ENCODE data around the gene MYOM3. TPM values are rescaled to one million over a fixed set of nuclear protein-coding genes. Genes with fewer than 3 reads are reported as not detected.
"Not testable (repeated sequence)": the region's sequence is repeated elsewhere in the genome, so short reads cannot be mapped to it uniquely, and the experiment has no call there.

The MYOM3 gene
- total RNA-seq, 1 donor from 2014 or later = 0.69 TPM

- Histone ChIP-seq H3K4me3 (no peak overlapping the region), H3K36me3 (no peaks in the 10 kb centered on the region), H3K9me3 (no peaks in the 10 kb centered on the region), H3K27ac (no peak overlapping the region), H3K4me1 (no peaks in the 10 kb centered on the region), H3K27me3 (no peaks in the 10 kb centered on the region)
- intact Hi-C loops (cut with DNase I) = no loop called here
- DNase-seq (peak; percentile 4), ATAC-seq (no peak)
- TF ChIP-seq CTCF (IDR thresholded peaks at IDR 0.05) = no peak
These were observed 68.4 kb downstream of the MYOM3 start for GRCh38 chr1:24043345-24044032.

GRCh38 chr1:24042315-24042714 lies 69.6 kb downstream of the MYOM3 start:
- Histone ChIP-seq H3K36me3 (no peaks in the 10 kb centered on the region), H3K4me1 (no peaks in the 10 kb centered on the region), H3K27ac (no peak overlapping the region), H3K9me3 (no peaks in the 10 kb centered on the region), H3K27me3 (no peaks in the 10 kb centered on the region), H3K4me3 (no peak overlapping the region)
- no peak for DNase-seq
- no peak for TF ChIP-seq CTCF (IDR thresholded peaks at IDR 0.05)
- no peak for ATAC-seq
- intact Hi-C loops (cut with DNase I) = no loop called here

- Histone ChIP-seq H3K4me3 (no peak overlapping the region), H3K9me3 (no peaks in the 10 kb centered on the region), H3K36me3 (no peaks in the 10 kb centered on the region), H3K27ac (no peak overlapping the region), H3K27me3 (no peaks in the 10 kb centered on the region), H3K4me1 (no peaks in the 10 kb centered on the region)
- TF ChIP-seq CTCF (IDR thresholded peaks at IDR 0.05) = no peak
- peak; percentile 27 for DNase-seq
- no peak for ATAC-seq
- intact Hi-C loops (cut with DNase I) = no loop called here
These were observed 75.8 kb downstream of the MYOM3 start for GRCh38 chr1:24036088-24036487.

GRCh38 chr1:24032981-24033380 lies 79.0 kb downstream of the MYOM3 start:
- no peaks in the 10 kb centered on the region for H3K4me1 ChIP-seq
- no peak for ATAC-seq
- no peak for TF ChIP-seq CTCF (IDR thresholded peaks at IDR 0.05)
- H3K36me3 ChIP-seq = no peaks in the 10 kb centered on the region
- intact Hi-C loops (cut with DNase I) = no loop called here
- no peak overlapping the region for H3K27ac ChIP-seq
- no peak for DNase-seq
- H3K9me3 ChIP-seq = no peaks in the 10 kb centered on the region
- no peak overlapping the region for H3K4me3 ChIP-seq
- no peaks in the 10 kb centered on the region for H3K27me3 ChIP-seq

GRCh38 chr1:24030976-24031516 lies 80.9 kb downstream of the MYOM3 start:
- H3K4me3 ChIP-seq; ATAC-seq; H3K36me3 ChIP-seq; H3K4me1 ChIP-seq; intact Hi-C loops (cut with DNase I); H3K27ac ChIP-seq; H3K27me3 ChIP-seq; H3K9me3 ChIP-seq; DNase-seq: not testable (repeated sequence)

GRCh38 chr1:24027838-24028468 lies 84.0 kb downstream of the MYOM3 start:
- no peaks in the 10 kb centered on the region for H3K9me3 ChIP-seq
- H3K4me3 ChIP-seq = no peak overlapping the region
- peak; percentile 65 for TF ChIP-seq CTCF (IDR thresholded peaks at IDR 0.05)
- H3K4me1 ChIP-seq = peaks cover 3% of the 10 kb centered on the region
- intact Hi-C loops (cut with DNase I) = loop anchor here (10.0 kb wide), 1 partner anchor 73 kb away; the partner anchor contains the start of gene PNRC2
- no peaks in the 10 kb centered on the region for H3K36me3 ChIP-seq
- DNase-seq (no peak), ATAC-seq (peak; percentile 70)
- H3K27me3 ChIP-seq = no peaks in the 10 kb centered on the region
- no peak overlapping the region for H3K27ac ChIP-seq

Measured in upper lobe of right lung (tissue), 1 donor.